ENCODE measurements around the gene OOEP. TPM values are rescaled to one million over a fixed set of nuclear protein-coding genes. Genes with fewer than 3 reads are reported as not detected.

Gene OOEP
- total RNA-seq, 2 donors from 2014 or later, result 0.40 TPM; not detected in 1

Other genes with a start within 250 kb of the OOEP start
- not detected for gene KHDC1L, start 144.4 kb downstream of the OOEP start, total RNA-seq
- gene KHDC1, start 106.7 kb downstream of the OOEP start, total RNA-seq, result 1 to 10 TPM in 1 of 2 donors, under 1 TPM in 1; 0.52 to 3.1 TPM
- gene DPPA5, start 15.6 kb downstream of the OOEP start, total RNA-seq, result not detected
- not detected for gene KHDC3L, start 7.2 kb downstream of the OOEP start, total RNA-seq
- 1 to 10 TPM; 1.2 to 2.0 TPM for gene DDX43, start 24.9 kb upstream of the OOEP start, total RNA-seq
- 10 to 100 TPM; 18.9 to 21.4 TPM for gene CGAS, start 82.4 kb upstream of the OOEP start, total RNA-seq
- gene MTO1, start 91.8 kb upstream of the OOEP start, total RNA-seq, result 10 to 100 TPM; 37.1 to 47.4 TPM
- over 10,000 TPM; 15,315 to 15,954 TPM for gene EEF1A1, start 151.1 kb upstream of the OOEP start, total RNA-seq